GM21390 (cell line): ENCODE results near the gene FRMPD2.
"Not testable (repeated sequence)": the region's sequence is repeated elsewhere in the genome, so short reads cannot be mapped to it uniquely, and the experiment has no call there.

Source experiments
- ATAC-seq: cut with Tn5 transposase; IDR thresholded peaks from one replicate; pipeline ENCODE4 v1.9.1; 2021; ENCODE audit not compliant: unreplicated experiment

The FRMPD2 gene

GRCh38 chr10:48290286-48290685 lies 15.8 kb upstream of the FRMPD2 start:
- no peak for ATAC-seq

- no peak for ATAC-seq
These were observed 15.2 kb upstream of the FRMPD2 start for GRCh38 chr10:48289501-48290238.

- ATAC-seq, result no peak
These were observed 14.2 kb upstream of the FRMPD2 start for GRCh38 chr10:48288661-48289060.

GRCh38 chr10:48287417-48288391 lies 13.2 kb upstream of the FRMPD2 start:
- peak; percentile 50 for ATAC-seq

- ATAC-seq, result no peak
These were observed 11.9 kb upstream of the FRMPD2 start for GRCh38 chr10:48286356-48286755.

GRCh38 chr10:48285710-48286109 lies 11.2 kb upstream of the FRMPD2 start:
- ATAC-seq, result no peak

- ATAC-seq, result no peak
These were observed 10.3 kb upstream of the FRMPD2 start for GRCh38 chr10:48284811-48285210.

GRCh38 chr10:48284002-48284546 lies 9.6 kb upstream of the FRMPD2 start:
- no peak for ATAC-seq

- ATAC-seq, result peak; percentile 64
These were observed 8.3 kb upstream of the FRMPD2 start for GRCh38 chr10:48282829-48283228.

GRCh38 chr10:48281697-48282096 lies 7.2 kb upstream of the FRMPD2 start:
- ATAC-seq, result not testable (repeated sequence)

GRCh38 chr10:48279081-48279751 lies 4.7 kb upstream of the FRMPD2 start:
- peak; percentile 82 for ATAC-seq

GRCh38 chr10:48277093-48277492 lies 2.6 kb upstream of the FRMPD2 start:
- no peak for ATAC-seq

GRCh38 chr10:48273741-48274140 lies 755 bp downstream of the FRMPD2 start:
- no peak for ATAC-seq

GRCh38 chr10:48272682-48273081 lies 1.8 kb downstream of the FRMPD2 start:
- ATAC-seq, result no peak

- no peak for ATAC-seq
These were observed 3.3 kb downstream of the FRMPD2 start for GRCh38 chr10:48271047-48271730.

GRCh38 chr10:48266528-48266927 lies 8.0 kb downstream of the FRMPD2 start:
- ATAC-seq, result no peak

GRCh38 chr10:48258105-48258504 lies 16.4 kb downstream of the FRMPD2 start:
- ATAC-seq, result no peak

- ATAC-seq, result no peak
These were observed 17.0 kb downstream of the FRMPD2 start for GRCh38 chr10:48257407-48257961.

- no peak for ATAC-seq
These were observed 18.8 kb downstream of the FRMPD2 start for GRCh38 chr10:48255722-48256121.
